GM21786 (cell line): ENCODE results near the gene ZNF557.

Experiments
- ATAC-seq: cut with Tn5 transposase; IDR thresholded peaks from one replicate; pipeline ENCODE4 v1.9.1; 2021; ENCODE audit not compliant: unreplicated experiment

ZNF557 gene

DNA sequence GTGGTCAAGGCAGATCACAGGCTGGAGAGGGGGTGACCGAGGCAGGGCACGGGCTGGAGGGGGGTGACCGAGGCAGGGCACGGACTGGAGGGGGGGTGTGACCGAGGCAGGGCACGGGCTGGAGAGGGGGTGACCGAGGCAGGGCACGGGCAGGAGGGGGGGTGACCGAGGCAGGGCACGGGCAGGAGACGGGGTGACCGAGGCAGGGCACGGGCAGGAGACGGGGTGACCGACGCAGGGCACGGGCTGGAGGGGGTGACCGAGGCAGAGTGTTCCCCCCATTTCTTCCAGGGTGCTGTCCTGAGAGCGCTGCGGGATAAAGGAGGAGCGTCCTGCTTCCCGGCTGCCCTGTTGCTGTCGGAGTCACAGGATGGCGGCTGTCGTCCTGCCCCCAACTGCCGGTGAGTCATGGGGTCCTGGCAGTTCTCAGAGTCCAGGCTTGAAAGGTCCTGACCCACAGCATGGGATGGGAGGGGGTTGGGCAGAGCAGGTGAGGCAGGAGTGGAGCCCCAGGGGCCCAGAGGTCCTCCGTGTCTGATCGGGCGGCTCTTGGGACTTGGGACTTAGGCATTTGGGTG lies 5.3 kb downstream of the ZNF557 start:
- no peak for ATAC-seq

DNA sequence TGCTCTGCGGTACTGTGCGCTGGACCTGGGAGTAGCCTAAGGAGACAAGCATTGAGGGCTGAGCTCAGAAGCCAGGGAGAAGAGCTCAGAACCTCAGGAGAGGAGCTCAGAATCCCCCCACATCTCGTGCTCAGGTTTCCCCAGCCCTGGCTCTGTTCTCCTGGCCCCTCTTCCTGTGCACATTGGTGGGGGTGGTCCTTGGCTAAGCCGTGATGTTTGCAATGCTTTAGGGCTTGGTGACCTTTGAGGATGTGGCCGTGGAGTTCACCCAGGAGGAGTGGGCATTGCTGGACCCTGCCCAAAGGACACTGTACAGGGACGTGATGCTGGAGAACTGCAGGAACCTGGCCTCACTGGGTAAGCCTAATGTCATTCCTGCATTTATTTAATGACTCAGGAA lies 6.6 kb downstream of the ZNF557 start:
- no peak for ATAC-seq

DNA sequence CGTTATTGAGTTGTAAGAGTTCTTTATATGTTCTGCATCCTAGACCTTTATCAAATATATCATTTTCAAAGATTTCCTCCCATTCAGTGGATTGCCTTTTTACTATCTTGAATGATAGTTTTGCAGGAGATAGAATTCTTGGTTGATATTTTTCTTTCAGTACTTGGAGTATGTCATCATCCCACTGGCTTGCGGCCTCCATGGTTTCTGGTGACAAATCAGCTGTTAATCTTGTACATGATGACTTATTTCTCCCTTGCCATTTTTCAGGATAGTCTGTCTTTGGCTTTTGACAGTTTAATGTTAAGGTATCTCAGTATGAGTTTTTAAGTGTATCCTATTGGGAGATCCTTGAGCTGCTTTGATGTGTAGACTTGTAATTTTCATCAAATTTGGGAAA lies 8.5 kb downstream of the ZNF557 start:
- no peak for ATAC-seq

DNA sequence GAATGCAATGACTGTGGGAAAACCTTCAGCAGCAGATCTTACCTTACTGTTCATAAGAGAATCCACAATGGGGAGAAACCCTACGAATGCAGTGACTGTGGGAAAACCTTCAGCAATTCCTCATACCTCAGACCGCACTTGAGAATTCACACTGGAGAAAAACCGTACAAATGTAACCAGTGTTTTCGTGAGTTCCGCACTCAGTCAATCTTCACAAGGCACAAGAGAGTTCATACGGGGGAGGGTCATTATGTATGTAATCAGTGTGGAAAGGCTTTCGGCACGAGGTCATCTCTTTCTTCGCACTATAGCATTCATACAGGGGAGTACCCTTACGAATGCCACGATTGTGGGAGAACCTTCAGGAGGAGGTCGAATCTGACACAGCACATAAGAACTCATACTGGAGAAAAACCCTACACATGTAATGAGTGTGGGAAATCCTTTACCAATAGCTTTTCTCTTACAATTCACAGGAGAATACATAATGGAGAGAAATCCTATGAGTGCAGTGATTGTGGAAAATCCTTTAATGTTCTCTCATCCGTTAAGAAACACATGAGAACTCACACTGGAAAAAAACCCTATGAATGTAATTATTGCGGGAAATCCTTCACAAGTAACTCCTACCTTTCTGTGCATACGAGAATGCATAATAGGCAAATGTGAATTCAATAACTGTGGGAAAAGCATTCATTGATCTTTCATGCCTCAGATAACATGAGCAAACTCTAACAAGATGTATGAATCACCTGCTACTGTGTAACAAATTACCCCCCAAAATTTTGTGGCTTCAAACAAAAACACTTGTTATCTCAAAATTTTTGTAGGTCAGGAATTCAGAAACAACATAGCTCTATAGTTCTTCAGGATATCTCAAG lies 13.8 kb downstream of the ZNF557 start:
- ATAC-seq = no peak

DNA sequence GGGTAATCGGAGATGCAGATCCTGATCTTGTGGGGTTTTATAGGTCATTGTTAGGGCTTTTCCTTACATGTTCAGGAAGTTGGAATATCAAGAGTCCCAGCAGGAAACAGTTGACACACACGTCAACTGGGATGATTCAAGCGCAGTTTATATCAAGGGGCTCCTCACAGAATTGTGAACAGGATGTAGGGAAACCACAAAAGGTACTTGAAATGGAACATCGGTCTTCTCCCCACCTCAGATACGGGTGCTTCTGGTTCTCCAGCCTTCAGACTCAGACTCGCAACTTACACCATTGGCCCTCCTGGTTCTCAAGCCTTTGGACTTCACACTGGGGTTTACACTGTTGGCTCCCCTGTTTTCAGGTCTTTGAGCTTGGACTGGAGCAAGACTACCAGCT lies 19.5 kb downstream of the ZNF557 start:
- ATAC-seq = no peak

DNA sequence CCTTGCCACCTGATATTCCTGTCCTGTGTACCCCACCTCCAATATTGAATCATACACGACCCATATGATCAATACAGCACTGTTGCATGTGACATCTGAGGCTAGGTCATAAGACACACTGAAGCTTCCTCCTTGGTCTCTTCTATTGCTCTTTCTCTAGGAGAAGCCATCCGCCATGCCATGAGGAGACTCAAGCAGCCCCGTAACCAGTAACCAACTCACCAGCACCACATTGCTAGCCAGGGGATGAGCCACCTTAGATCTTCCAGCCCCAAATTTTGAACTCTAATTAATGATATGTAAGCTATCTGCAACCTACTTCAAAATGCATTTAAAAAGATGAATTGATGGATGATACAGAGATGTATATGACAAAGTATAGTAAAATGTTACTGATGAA lies 28.6 kb downstream of the ZNF557 start:
- no peak for ATAC-seq

DNA sequence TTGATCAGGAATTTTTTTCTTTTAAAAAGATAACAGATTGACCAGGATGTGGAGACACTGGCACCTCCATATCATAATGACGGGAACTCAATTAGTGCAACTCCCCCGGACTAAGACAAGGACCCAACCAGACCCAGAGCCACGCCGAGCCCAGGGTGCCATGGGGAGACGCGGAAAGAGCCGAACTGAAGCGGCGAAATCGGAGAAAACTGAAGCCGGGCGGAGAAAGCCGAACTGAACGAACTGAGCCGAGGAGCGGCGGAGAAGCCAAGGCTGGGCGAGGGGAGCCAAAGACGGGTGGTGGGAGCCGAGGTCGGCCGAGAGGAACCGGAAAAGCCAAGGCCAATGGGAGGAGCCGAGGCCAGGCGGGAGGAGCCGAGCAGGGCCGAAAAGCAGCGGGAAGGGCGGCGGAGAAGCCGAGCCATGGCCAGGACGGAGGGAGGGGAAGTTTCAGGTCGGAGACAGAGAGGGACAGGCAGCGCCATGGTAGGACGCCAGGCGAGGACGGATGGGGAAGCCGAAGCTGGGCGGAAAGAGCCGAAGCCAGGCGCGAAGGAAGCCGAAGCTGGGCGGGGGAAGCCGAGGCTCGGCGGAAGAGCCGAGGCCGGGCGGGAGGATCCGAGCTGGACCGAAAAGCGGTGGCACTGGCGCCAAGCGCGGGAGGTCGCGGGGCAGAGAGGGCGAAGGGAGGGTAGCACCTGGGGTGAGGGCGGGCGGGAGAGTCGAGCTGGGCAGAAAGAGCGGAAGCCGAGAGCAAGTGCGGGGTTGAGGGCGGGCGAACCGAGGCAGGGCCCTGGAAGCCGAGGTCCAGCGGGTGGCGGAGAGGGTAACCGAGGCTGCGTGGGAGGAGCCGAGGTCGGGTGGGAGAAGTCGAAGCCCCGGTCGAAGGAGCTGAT lies 29.4 kb downstream of the ZNF557 start:
- ATAC-seq = peak; percentile 76

DNA sequence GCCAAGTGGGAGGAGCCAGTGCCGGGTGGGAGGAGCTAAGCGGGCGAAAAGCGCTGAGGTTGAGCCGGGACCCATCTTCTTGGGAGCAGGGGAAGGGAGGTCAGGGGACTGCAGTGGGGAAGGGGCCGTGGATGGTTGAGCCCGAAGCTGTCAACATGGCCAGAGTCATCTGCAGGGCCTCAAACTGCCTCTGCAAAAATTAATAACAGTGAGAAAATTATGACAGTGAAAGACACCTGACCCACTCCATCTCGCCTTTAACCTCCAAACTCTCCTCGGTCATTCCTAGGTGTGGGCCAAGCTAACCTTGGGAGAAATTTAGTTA lies 30.1 kb downstream of the ZNF557 start:
- no peak for ATAC-seq

DNA sequence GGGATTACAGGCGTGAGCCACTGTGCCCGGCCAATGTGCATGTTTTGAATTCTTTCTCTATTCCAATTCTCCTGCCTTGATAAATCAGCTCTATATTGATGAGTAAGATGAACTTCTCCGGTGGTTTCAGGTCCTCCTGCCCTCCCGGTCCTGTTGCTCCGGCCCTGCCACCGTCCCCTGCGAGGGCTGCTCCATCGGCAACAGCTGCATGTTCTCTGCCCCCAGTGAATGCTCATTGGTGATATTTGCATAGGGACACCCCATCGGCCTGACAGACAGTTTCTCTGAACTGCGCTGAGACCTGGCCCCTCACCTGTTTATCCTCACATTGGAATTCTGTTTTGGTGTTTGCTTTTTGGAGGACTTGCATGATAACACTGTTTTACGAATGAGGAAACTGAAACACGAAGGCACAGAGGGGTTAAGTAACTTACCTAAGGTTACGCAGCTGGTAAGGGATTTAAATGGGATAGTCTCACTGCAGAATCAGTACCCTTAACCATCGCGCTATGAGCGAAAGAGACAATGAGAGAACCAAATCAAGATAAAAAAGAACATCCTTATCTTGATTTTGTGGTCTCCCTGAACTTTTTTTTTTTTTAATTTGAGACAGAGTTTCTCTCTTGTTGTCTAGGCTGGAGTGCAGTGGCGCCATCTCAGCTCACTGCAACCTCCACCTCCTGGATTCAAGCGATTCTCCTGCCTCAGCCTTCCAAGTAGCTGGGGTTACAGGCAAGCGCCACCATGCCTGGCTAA lies 32.2 kb downstream of the ZNF557 start:
- no peak for ATAC-seq

DNA sequence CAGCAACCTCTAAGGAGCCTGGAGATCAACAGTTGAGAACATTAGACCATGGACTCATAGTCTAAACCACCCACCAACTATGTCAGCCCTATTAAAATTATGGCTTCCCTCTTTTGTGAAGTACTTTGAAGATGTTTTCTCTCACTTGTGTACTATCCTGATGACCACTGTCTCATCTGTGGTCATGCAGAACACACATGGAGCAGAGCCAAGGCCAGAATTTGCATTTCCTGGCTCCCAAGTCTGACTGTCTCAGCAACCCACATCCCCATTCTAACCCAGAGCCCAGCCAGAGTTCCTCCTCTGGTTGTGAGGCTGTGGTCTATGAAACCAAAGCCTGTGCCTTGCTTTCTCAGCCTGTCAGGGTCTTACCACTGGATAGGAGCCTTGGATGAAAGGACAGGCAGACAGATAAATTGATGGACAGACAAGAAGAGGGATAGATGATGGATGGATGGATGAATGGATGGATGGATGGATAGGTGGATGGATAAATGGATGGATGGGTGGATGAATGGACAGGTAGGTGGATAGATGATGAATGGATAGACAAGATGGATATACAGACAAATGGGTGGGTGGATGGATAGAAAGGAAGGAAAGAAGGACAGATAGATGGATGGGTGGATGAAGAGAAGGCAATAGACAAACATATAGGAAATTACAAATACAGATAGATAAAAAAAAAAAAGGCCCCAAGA lies 35.4 kb downstream of the ZNF557 start:
- no peak for ATAC-seq

DNA sequence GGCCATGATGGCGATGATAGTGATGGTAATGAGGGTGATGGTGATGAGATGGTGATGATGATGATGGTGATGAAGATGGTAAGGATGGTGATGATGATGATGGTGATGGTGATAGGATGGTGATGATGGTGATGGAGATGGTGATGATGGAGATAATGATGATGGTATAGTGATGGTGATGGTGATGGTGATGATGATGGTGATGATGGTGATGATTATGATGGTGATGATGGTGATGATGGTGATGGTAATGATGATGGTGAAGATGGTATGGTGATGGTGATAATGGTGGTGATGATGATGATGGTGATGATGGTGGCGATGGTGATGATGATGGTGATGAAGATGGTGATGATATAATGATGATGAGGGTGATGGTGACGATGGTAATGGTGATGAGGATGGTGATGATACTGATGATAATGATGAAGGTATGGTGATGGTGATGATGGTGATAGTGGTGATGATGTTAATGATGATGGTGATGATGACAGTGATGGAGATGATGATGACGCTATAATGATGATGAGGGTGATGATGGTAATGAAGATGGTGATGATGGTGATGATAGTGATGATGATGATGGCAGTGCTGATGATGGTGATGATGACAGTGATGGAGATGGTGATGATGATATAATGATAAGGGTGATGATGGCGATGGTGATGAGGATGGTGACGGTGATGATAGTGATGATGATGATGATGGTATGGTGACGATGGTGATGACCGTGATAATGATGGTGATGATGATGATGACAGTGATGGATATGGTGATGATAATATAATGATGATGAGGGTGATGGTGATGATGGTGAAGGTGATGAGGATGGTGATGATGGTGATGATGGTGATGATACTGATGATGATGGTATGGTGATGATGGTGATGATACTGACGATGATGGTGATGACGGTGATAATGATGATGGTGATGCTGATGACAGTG lies 37.5 kb downstream of the ZNF557 start:
- ATAC-seq = no peak

DNA sequence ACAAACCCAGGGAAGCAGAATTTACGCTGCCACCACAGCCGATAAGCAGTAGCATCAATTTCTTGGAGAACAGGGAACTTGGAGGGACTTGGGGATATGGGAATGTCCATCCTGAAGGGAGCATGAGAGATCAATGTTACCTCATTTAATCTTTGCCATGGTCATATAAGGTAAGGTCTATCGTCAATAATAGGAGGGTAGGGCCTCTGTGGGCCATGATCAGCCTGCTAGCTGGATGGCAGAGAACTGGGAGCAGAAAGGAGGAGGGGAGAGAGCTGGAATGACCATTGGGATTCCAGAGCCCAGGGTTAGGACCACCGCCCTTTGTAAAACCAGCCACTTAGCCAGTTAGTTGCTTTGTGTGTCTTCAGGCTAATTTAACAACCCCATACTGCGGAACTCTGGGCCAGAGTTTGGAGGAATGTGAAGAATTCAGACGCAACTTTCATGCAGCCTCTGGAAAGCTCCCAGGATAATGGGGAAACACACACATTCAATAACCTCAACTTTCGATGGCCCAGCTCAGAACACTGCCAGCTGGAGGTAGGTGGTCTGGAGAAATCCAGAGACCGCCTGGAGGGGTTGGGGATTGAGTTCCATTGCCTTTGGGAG lies 40.3 kb downstream of the ZNF557 start:
- no peak for ATAC-seq

DNA sequence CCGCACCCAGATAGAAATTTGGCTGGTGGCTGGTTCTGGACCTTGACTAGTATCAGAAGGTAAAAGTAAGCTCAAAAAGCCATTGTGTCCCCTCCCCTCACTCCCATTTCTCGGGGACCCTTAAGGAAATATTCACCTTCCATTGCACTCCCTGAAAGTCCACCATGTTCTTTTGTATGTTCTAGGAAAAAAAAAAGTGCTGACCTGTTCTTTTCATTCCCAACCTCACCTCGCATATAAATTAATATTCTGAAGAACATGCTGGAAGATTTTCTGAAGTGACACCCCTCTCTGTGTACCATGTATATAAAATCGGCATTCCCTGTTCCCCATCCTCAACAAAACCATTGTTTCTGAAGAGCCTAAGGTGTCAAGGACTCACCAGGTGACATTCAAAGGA lies 43.2 kb downstream of the ZNF557 start:
- ATAC-seq = no peak

DNA sequence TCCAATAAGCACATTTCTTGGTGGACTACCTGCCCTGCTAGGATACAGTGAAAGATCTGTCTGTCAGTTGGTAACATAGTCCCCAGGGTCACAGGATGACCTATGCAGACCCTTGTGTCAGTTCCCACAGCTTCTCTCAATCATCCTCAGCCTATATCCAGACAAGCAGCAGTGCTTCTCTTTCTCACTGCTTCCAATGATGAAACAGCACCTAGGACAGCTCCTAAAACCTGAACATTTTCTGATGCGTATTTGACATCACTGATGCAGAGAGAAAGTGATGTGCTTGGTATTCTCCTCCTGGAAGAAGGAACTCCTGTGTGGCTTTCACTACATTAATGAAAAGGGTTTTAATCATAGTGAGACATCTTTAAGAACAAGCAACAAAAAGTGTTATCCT lies 43.7 kb downstream of the ZNF557 start:
- no peak for ATAC-seq

DNA sequence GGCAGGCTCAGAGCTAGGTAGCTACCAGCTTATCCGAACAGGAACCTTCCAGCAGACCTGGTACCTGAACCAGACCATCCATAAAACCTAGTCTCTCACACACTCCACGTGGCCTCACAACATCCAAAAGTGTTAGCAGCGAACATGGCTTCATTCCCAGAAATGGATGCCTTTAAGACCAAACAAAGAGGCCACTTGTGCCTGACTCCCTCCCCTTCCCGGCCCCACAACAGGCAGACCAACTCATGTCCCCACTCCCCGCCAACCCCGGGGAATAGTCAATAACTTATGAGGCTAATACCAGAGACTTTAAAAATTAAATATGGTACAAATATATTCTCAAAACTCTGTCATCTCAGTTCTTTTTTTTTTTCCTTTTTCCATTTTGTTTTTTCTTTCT lies 46.2 kb downstream of the ZNF557 start:
- no peak for ATAC-seq

DNA sequence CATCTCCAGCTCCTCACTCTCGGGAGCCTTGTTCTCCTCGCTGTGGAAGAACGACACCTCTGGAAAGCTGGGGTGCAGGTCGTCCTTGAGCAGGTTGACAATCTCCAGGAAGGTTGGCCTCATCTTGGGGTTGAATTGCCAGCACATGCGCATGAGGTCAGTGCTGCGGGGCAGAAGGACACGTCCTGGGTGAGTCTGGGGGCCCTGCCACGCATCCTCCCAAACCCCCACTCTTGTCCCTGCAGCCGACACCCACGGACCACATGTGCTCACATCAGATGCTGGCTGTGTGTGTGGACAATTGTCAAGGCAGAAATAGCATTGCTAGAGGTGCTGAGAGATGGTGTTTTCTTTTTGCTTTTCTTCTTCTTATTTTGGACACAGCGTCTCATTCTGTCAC lies 47.7 kb downstream of the ZNF557 start:
- ATAC-seq = no peak

DNA sequence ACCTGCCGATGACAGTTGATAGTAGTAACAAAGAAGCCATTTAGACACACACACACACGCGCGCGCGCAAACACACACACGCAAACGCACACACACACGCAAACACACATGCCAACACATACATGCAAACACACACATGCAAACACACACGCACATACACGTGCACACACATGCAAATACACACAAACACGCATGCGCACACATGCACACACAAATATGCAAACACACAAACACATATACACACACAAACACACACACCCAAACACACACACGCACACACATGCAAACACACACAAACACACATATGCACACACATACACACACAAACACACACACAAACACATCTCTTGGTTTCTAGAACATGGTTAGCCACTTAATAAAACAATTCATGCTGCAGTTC lies 50.1 kb downstream of the ZNF557 start:
- no peak for ATAC-seq

DNA sequence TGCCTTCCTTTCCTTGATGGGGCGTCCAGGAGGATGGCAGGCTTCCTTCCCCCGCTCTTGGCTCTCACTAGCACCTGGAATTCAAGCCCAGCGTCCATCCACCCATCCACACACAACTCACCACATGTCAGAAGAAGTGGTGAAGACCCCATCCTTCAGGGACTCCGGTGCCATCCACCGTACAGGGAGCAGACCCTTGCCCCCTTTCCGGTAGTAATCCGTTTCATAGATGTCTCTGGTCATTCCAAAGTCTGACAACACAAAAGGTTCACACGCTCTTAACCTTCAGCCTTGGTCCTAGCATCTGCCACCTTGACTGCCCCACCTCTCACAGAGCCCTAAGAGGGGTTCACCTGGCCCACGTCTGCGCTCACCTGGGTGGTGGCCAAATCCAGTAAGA lies 51.0 kb downstream of the ZNF557 start:
- ATAC-seq = no peak

DNA sequence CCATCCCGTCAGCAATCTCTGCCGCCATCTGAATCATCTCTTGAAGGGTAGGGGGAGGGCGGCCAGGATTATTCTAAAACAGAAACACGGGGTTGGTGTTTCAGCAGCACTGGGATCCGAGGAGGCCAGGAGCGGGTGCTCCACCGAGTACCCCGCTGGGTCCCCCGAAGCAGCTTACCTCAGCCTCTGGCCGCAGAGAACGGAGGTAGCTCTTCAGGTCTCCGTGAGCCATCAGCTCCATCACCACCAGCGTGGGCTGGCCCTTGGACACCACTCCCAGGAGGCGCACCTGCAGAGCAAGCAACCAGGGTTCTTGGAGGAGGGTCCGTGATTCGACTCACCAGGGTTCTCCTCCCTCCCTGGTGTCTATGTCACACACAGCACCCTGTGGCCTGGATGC lies 53.2 kb downstream of the ZNF557 start:
- ATAC-seq = no peak
